ENCODE data around the gene COL1A1.

DNA sequence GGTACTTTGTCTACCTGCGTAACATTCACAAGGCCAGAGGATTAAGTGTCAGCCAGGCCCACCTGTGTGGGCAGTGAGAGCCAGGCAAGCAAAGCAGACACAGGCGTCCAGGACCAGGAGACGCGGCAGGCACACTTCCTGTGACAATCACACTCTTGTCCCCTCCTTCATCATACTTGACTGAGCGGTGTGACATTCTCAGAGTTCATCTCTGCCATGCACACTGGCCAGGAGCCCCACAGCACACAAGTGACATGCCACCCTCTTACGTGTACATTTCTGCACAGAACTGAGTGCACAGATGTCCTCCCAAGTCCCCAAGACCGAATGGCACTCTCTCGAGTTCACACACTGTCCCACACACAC, 59.7 kb downstream of the COL1A1 start:
- TF ChIP-seq CTCF (IDR thresholded peaks at IDR 0.05; ENCODE audit: poor library complexity): no peak
- TF ChIP-seq EZH2 (IDR thresholded peaks at IDR 0.05; ENCODE audit: borderline replicate concordance): no peak

Data from hepatocyte (in vitro differentiated cells).